Measurements from ENCODE around the gene XBP1. TPM values are rescaled to one million over a fixed set of nuclear protein-coding genes. Genes with fewer than 3 reads are reported as not detected.

The XBP1 gene
- polyA plus RNA-seq, 1 of the 3 experiments (the other 2 are of a cell fraction): 55.6 TPM

- H3K9me3 ChIP-seq: no peaks in the 10 kb centered on the region
- no peak for TF ChIP-seq FOXJ3 (CRISPR knock-in tag; IDR thresholded peaks at IDR 0.05)
- no peak for TF ChIP-seq CHD2 (IDR thresholded peaks at IDR 0.05; ENCODE audit: low read length, partially characterized antibody)
- no peak for TF ChIP-seq USF2 (IDR thresholded peaks at IDR 0.05; ENCODE audit: borderline replicate concordance, low read depth, low read length)
- no peak for TF ChIP-seq EZH2phosphoT487 (IDR thresholded peaks at IDR 0.05; ENCODE audit: borderline replicate concordance, low read depth)
- TF ChIP-seq SMC3 (IDR thresholded peaks at IDR 0.05; ENCODE audit: low read depth, low read length): no peak
- TF ChIP-seq, protein P1, sequence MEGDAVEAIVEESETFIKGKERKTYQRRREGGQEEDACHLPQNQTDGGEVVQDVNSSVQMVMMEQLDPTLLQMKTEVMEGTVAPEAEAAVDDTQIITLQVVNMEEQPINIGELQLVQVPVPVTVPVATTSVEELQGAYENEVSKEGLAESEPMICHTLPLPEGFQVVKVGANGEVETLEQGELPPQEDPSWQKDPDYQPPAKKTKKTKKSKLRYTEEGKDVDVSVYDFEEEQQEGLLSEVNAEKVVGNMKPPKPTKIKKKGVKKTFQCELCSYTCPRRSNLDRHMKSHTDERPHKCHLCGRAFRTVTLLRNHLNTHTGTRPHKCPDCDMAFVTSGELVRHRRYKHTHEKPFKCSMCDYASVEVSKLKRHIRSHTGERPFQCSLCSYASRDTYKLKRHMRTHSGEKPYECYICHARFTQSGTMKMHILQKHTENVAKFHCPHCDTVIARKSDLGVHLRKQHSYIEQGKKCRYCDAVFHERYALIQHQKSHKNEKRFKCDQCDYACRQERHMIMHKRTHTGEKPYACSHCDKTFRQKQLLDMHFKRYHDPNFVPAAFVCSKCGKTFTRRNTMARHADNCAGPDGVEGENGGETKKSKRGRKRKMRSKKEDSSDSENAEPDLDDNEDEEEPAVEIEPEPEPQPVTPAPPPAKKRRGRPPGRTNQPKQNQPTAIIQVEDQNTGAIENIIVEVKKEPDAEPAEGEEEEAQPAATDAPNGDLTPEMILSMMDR (IDR thresholded peaks at IDR 0.05): no peak
- TF ChIP-seq RXRA (IDR thresholded peaks at IDR 0.05; ENCODE audit: borderline replicate concordance, low read depth): no peak
- H4K20me1 ChIP-seq (ENCODE audit: insufficient read depth): no peaks in the 10 kb centered on the region
- no peaks in the 10 kb centered on the region for H3K36me3 ChIP-seq (replicated peaks in 1 of 2; ENCODE audit: control insufficient read depth in 1 of 2, insufficient read depth in 2 of 2, low read length in 1 of 2)
- H3F3A ChIP-seq (replicated peaks; ENCODE audit: insufficient read depth): no peaks in the 10 kb centered on the region
- H2AFZ ChIP-seq (ENCODE audit: low read depth): no peak overlapping the region
- no peaks in the 10 kb centered on the region for H3K79me2 ChIP-seq (ENCODE audit: insufficient read depth)
- DNase-seq: no peak
- H3K27ac ChIP-seq (ENCODE audit: low read depth in 2 of 2, low read length in 1 of 2): no peak overlapping the region
- H3K4me3 ChIP-seq (ENCODE audit: low read depth in 2 of 2, low read length in 1 of 2): no peak overlapping the region
- no peak overlapping the region for H3K4me2 ChIP-seq
- 76% methylated on average over 6 of the region's 6 CpGs for WGBS (ENCODE audit: low lambda C conversion rate)
- no peaks in the 10 kb centered on the region for H3K27me3 ChIP-seq (ENCODE audit: insufficient read depth)
- no peak overlapping the region for H3K9ac ChIP-seq
- POLR2A ChIA-PET: interaction anchor here (2.2 kb wide), 1 partner anchor 15 kb away, joined by 6 read pairs; the partner anchor contains the start of gene XBP1
- peaks cover 0 to 6% of the 10 kb centered on the region in 2 experiments; a peak in 1 of 4 replicates for H3K4me1 ChIP-seq (ENCODE audit: control insufficient read depth in 1 of 2, insufficient read depth in 2 of 2, low read depth in 1 of 2, low read length in 1 of 2)
- H3K9me2 ChIP-seq: no peaks in the 10 kb centered on the region
- CTCF ChIA-PET: interaction anchor here (0.6 to 2.3 kb wide), 4 partner anchors 12 to 226 kb away, joined by 3 to 12 read pairs (median 4); no protein-coding TSS in a partner anchor
Observed at GRCh38 chr22:28815111-28815510, 14.7 kb upstream of the XBP1 start.

- H3K27ac ChIP-seq (ENCODE audit: low read depth in 2 of 2, low read length in 1 of 2): no peak overlapping the region
- no peak for DNase-seq
- no peaks in the 10 kb centered on the region for H3K27me3 ChIP-seq (ENCODE audit: insufficient read depth)
- no peaks in the 10 kb centered on the region for H3F3A ChIP-seq (replicated peaks; ENCODE audit: insufficient read depth)
- H3K79me2 ChIP-seq (ENCODE audit: insufficient read depth): no peaks in the 10 kb centered on the region
- no peak overlapping the region for H2AFZ ChIP-seq (ENCODE audit: low read depth)
- H3K9ac ChIP-seq: no peak overlapping the region
- no peak overlapping the region for H3K4me2 ChIP-seq
- WGBS (ENCODE audit: low lambda C conversion rate): 95% methylated on average over 2 of the region's 2 CpGs
- ChIA-PET POLR2A (interaction anchor here (2.2 kb wide), 1 partner anchor 14 kb away, joined by 6 read pairs; the partner anchor contains the start of gene XBP1), CTCF (interaction anchor here (1.0 to 2.3 kb wide), 3 partner anchors 15 to 298 kb away, joined by 3 to 12 read pairs (median 3); no protein-coding TSS in a partner anchor)
- H3K9me2 ChIP-seq: no peaks in the 10 kb centered on the region
- TF ChIP-seq EZH2phosphoT487 (IDR thresholded peaks at IDR 0.05; ENCODE audit: borderline replicate concordance, low read depth) (no peak), FOXJ3 (CRISPR knock-in tag; IDR thresholded peaks at IDR 0.05) (no peak), GABPA (IDR thresholded peaks at IDR 0.05; ENCODE audit: low read depth) (no peak), SIN3A (IDR thresholded peaks at IDR 0.05; ENCODE audit: borderline replicate concordance, low read depth, low read length) (no peak), ZBTB33 (IDR thresholded peaks at IDR 0.05; ENCODE audit: borderline replicate concordance, low read depth) (no peak), MEF2A (IDR thresholded peaks at IDR 0.05; ENCODE audit: borderline replicate concordance, low read depth) (no peak), RXRA (IDR thresholded peaks at IDR 0.05; ENCODE audit: borderline replicate concordance, low read depth) (no peak), GATA2 (CRISPR knock-in tag; IDR thresholded peaks at IDR 0.05) (no peak), RAD21 (IDR thresholded peaks at IDR 0.05; ENCODE audit: low read length) (no peak), EP300 (IDR thresholded peaks at IDR 0.05; ENCODE audit: borderline replicate concordance in 1 of 2, low read depth in 1 of 2, low read length in 1 of 2) (no peak), TCF12 (IDR thresholded peaks at IDR 0.05) (no peak), JUND (IDR thresholded peaks at IDR 0.05) (no peak), NFIC (IDR thresholded peaks at IDR 0.05; ENCODE audit: borderline replicate concordance) (no peak), MXI1 (IDR thresholded peaks at IDR 0.05; ENCODE audit: low read depth, low read length) (no peak), POLR2AphosphoS5 (IDR thresholded peaks at IDR 0.05; ENCODE audit: low read depth, low read length) (no peak), CHD2 (IDR thresholded peaks at IDR 0.05; ENCODE audit: low read length, partially characterized antibody) (no peak), FOXM1 (IDR thresholded peaks at IDR 0.05; ENCODE audit: low read depth) (no peak), TEAD4 (IDR thresholded peaks at IDR 0.05; ENCODE audit: borderline replicate concordance, insufficient read depth) (no peak), ELF1 (IDR thresholded peaks at IDR 0.05) (no peak), FOSL2 (IDR thresholded peaks at IDR 0.05; ENCODE audit: borderline replicate concordance, low read depth) (no peak)
- no peak overlapping the region for H3K4me3 ChIP-seq (ENCODE audit: low read depth in 2 of 2, low read length in 1 of 2)
- no peaks in the 10 kb centered on the region for H3K9me3 ChIP-seq
- H3K4me1 ChIP-seq (ENCODE audit: control insufficient read depth in 1 of 2, insufficient read depth in 2 of 2, low read depth in 1 of 2, low read length in 1 of 2): peaks cover 0 to 6% of the 10 kb centered on the region in 2 experiments; a peak in 1 of 4 replicates
- H3K36me3 ChIP-seq (replicated peaks in 1 of 2; ENCODE audit: control insufficient read depth in 1 of 2, insufficient read depth in 2 of 2, low read length in 1 of 2): no peaks in the 10 kb centered on the region
- no peaks in the 10 kb centered on the region for H4K20me1 ChIP-seq (ENCODE audit: insufficient read depth)
Observed at GRCh38 chr22:28813772-28814518, 13.6 kb upstream of the XBP1 start.
